SW 1271 (cell line): Measurements from ENCODE around the gene KRT14.
"Not testable (repeated sequence)": the region's sequence is repeated elsewhere in the genome, so short reads cannot be mapped to it uniquely, and the experiment has no call there.

ENCODE experiments used
- DNase-seq, 2 experiments: peaks; one replicate each; lab custom pipeline; 2025; lab: John Stamatoyannopoulos, UW

Gene KRT14

DNA sequence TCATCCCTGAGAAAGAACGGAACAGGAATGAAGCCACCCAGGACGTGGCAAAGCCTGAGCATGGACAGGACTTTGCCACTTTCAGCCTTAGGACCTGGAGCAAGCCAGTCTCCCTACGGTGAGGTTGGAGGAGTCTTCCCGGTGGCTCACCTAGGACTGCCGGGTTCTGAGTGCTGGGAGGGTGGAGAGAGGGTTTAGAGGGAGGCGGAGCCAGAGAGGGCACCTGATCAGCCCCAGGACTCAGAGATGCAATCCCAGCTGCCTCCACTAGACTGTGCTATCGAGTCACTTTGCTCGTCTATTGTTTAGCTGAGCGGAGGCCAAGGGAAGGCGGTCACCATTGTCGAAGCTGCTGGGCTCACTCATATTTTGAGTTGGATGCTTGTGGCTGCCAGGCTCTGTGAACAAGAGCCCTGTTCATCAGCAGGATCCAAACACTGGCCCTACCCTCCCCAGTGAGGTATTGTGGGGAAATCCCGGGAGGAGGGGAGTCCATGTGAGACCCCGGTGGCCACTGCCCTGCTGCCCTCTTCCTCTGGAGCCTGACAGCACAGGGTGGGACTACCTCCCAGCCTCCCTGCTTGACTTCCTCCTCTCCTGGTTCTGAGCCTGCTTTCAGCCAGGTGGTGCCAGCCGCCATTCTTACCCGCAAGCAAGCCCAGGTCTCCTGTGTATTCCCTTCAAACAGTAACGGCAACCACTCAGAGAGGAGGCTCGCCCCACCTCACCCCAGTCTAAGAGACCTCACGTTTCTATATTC lies 7.0 kb downstream of the KRT14 start:
- DNase-seq, result peak; percentile 22 to 46

- DNase-seq, result no peak
Observed at GRCh38 chr17:41578971-41579370, 7.7 kb downstream of the KRT14 start.

- DNase-seq, result no peak
Observed at GRCh38 chr17:41578538-41578937, 8.2 kb downstream of the KRT14 start.

- DNase-seq, result not testable (repeated sequence)
Observed at GRCh38 chr17:41576740-41577139, 10.0 kb downstream of the KRT14 start.

DNA sequence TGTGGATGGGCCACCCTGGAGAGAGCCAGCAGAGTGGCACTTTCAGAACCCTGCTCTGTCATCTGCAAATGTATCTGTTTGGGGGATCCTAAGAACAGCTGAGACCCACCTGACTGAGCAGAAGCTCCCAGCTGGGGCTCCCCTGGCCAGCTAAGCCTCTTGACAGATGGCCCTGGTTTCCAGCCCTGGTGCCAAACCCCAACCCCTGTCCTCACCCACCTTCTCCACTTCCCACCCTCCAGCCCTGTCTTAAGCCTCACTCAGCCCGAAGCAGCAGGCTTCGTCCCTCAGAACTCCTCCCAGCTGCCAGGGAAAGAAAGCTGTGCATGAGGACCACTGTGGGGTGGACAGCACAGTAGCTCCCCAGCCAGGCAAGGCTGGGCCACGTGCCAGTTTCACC lies 11.4 kb downstream of the KRT14 start:
- DNase-seq, result no peak

GRCh38 chr17:41571561-41572434 lies 14.9 kb downstream of the KRT14 start, which contains the start of gene KRT9:
TSS of gene KRT9 (minus strand) at chr17:41572059. CDS start at chr17:41571992, 67 bp downstream.
- no peak for DNase-seq

DNA sequence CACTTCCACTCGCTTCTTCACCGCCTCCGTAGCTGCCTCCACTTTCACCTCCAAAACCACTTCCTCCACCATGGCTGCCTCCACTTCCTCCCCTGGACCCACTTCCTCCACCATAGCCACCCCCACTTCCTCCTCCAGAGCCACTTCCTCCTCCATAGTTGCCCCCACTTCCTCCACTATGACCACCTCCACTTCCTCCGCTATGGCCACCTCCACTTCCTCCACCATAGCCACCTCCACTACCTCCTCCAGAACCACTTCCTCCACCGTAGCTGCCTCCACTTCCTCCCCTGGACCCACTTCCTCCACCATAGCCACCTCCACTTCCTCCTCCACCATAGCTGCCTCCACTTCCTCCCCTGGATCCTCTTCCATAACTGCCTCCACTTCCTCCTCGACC lies 19.4 kb downstream of the KRT14 start:
- DNase-seq, result no peak

DNA sequence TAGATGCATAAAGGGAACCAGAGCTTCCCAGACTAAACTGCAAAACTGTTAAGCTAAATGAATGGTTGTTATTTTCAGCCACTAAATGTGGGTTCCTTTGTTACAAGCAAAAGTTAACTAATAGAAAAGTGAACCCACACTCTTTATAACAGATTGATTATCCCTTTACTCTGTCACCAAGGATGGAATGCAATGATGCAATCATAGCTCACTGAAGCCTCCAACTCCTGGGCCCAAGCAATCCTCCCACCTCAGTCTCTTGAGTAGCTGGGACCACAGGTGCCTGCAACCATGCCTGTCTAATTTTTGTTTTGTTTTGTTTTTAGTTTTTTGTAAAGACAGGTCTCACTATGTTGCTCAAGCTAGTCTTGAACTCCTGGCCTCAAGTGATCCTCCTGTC lies 21.4 kb downstream of the KRT14 start:
- DNase-seq, result no peak

GRCh38 chr17:41563607-41564170 lies 23.0 kb downstream of the KRT14 start:
- DNase-seq, result no peak

GRCh38 chr17:41561554-41561953 lies 25.1 kb downstream of the KRT14 start:
- DNase-seq, result no peak

DNA sequence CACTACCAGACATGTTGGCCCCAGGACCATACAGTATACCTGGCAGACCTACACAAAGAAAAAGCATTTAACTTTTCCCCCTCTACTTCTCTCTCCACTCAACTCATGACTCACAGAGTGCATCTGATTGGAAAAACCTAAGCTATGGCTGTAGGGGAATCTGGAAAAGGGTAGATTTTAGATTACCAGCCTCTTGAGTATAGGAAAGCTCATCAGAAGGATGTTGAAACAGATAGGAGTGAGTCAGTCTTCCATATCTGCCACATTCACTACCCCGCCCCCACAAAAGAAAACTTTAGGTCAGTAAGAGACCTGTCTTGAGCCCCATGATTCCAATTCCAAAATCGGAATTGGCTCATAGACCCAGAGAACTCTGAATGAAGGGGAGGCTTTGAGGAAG lies 27.1 kb downstream of the KRT14 start:
- DNase-seq, result no peak

GRCh38 chr17:41556931-41557330 lies 29.8 kb downstream of the KRT14 start:
- DNase-seq, result no peak

GRCh38 chr17:41556306-41556705 lies 30.4 kb downstream of the KRT14 start:
- DNase-seq, result no peak

DNA sequence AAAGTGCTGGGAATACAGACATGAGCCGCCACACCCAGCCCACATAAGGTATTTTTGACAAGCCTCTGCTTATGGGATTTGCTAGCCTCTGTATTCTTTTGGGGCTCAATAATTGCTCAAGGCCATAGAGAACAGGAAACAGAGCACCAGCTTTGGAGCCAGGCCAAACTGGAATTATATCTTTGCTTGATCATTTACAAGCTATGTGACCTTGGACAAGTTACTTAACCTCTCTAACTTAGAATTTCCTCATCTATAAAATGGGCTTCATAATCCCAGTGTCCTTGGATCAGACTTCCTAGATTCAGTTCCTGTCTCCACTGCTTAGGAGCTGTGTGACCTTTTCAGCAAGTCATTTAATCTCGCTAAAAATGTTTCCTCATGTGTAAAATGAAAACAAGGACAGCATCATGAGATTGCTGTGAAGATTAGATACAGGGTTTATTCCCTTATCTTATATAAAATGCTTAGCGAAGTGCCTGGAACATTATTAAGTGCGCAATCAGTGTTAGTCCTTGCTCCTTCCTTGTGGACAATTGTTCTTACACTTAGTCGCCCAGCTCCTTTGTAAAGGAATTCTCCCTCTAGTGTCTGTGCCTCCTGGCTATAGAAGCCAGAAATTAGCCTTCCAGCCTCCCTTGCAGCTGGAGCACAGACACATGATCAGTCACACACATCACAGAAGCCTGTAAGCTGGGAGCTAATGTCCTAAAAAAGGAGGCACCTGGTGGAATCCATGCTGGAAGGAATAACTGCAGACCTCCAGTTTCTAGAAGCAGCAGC lies 31.4 kb downstream of the KRT14 start:
- DNase-seq, result no peak

DNA sequence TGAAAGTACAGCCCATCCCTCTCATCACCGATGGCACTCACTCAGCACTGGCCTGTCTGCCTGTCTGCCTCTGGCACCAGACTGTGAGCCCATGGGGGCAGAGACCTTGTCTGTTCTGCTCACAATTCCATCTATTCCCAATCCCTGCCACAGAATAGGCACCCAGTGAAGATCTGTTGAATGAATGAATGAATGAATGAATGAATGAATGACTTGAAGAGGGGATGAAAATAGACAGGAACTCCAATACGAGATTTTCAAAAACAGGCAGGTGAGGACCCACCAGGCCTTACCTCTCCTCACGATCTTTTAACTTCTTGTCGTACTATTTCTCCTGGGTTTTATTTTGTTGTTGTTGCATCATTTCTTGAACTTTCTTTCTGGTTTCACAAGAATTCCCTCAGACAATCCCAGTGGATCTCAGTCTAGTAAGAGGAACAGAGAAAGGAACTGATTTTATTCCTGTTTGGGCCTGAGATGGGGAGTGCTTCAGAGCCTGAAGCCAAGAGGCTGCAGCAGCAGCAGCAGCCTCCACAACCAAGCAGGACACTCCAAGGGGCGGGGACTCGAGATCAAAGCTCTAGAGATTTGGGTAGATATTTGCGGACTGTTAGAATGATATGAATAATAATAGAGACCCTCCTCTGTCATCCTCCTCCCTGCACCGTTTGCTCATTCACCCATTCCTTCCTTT lies 32.6 kb downstream of the KRT14 start:
- DNase-seq, result no peak

DNA sequence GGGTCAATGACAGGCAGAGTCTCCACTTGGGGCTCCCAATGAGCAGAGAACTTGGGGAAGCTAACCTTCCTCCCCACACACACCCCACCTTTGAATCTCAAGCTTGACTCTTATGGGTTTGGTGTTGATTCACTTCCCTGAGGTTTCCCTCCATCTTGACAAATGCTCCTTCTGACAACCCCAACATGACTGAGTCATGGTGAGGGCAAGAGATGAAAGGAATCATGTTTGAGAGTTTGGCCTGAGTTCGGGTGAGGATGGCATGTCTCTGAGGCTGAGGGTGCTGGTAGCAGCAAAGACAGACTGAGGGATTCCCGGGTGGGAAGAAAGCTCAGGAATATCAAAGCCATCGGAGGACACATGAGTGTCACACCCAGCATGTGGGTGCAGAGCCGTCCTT lies 33.5 kb downstream of the KRT14 start:
- DNase-seq, result no peak

DNA sequence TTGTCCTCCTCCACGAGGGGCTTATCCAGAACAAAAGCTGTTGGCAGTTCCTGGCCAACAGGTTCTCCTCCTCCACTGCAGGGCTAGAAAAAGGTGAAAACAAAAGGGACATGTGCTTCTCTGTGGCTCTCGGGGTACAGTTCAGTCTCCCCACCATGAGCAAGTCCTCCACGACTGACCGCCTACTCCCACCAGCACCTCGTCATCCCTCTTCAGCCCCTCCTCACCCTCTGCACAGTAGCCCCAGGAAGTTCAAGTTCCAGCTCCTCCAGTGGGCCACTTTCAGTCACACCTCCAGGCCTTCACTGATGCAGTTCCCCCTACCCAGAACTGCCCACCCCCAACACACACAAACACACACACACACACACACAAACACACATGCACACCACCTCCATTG lies 34.2 kb downstream of the KRT14 start:
- DNase-seq, result no peak

DNA sequence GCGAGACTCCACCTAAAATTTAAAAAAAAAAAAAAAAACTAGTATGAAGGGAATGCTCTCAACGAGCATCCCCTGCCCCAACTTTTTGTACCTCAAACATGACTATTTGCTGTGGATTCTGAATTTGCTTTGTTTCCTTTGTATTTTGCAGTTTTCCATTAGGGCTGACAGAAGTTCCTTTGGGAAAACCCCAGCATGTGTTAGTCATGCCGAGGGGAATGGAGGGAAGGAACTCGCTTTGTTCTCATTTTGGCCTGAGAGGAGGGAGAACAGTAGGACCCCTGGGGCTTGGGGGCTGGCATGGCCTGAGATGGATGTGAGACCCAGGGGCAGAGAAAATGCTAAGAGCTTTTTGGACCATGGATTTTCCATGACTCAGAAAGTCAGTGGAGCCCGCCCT lies 35.3 kb downstream of the KRT14 start:
- DNase-seq, result no peak

- no peak for DNase-seq
Observed at GRCh38 chr17:41549596-41550039, 37.1 kb downstream of the KRT14 start.

DNA sequence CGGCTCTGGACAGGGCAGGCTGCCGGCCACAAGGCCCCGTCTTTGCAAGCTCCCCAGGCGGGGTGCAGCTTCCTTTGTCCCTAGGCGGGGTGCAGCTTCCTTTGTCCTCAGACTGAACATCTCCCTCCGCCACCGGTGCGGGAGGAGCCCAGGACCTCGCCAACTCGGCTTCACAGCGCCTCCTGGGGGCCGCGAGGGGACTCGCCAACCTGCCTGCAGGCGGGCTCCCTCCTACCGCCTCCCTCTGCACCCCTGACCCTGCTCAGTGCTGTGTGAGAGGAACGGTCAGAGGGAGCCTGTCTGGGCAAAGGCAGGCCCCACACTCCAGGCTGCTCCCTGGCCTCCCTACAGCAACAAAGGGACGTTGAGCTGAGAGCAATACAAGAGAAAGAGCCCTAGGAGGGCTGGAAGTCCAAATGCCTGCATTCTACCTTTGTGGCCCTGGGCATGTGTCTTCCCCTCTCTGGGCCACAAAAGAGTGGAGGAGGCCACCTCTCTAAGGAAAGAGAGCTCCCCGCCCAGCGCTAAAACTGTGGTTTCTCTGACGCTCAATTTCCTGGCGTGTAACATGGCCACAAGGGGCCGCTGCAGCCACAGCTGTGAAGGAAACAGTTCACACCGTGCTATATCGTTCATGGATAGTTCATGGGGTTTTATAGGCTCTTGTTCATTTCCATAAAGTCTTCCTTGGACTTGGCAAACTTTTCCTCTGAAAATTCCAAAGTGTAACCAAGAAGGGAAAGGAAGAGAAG lies 37.7 kb downstream of the KRT14 start:
- DNase-seq, result peak; percentile 51 to 64
